Measurements from ENCODE around the gene MVB12B.

GRCh38 chr9:126503333-126504085 lies 176.9 kb downstream of the MVB12B start:
- TF ChIP-seq CTCF (conservative IDR thresholded peaks at IDR 0.05 in 1 of 2, IDR thresholded peaks at IDR 0.05 in 1 of 2; ENCODE audit: extremely low read depth in 1 of 2, insufficient read depth in 1 of 2, low read depth in 1 of 2, low read length in 2 of 2) (no peak), EZH2 (IDR thresholded peaks at IDR 0.05; ENCODE audit: borderline replicate concordance, low read length) (no peak)
